Activated T-cell treated with anti-CD3 and anti-CD28 coated beads for 48 hours (primary cell): ENCODE results near the gene KCNIP1.
"Not testable (repeated sequence)": the region's sequence is repeated elsewhere in the genome, so short reads cannot be mapped to it uniquely, and the experiment has no call there.

Experiments used
- DNase-seq: peaks from one replicate; pipeline ENCODE4 v3.0.0-alpha.2; 2020; ENCODE audit warnings: low read depth

KCNIP1 gene

DNA sequence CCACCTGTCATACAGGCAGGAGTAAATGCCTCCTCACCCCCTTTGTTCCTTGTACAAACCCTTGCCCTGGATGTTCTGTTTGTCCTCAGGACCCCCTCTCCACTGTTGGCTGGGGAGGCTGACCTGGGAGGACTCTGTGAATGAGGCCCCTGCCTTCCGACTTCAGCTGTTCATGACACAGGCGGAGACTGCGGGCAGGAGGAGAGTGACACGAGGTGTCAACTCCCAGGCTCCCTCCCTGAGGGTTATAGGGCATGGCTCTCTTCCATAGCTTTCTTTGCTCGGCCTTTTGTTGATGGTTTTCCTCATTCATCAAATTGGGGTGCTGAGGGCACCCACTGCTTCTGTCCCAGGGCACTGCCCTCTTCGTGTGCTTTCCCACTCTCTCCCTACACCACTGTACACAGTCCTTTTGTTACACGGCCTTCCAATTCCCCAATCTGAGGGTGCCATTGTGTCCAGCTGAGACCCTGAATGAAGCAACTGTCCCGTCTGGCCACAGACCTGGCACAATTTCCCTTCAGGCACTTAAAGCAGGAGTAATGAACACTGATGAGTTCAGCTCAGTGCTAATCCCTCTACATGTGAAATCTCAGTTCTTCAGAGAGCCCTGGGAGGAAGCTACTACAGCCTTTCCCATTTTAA is 33.8 kb downstream of the KCNIP1 start:
- no peak for DNase-seq

GRCh38 chr5:170538096-170538465 is 34.3 kb downstream of the KCNIP1 start:
- DNase-seq, result no peak

DNA sequence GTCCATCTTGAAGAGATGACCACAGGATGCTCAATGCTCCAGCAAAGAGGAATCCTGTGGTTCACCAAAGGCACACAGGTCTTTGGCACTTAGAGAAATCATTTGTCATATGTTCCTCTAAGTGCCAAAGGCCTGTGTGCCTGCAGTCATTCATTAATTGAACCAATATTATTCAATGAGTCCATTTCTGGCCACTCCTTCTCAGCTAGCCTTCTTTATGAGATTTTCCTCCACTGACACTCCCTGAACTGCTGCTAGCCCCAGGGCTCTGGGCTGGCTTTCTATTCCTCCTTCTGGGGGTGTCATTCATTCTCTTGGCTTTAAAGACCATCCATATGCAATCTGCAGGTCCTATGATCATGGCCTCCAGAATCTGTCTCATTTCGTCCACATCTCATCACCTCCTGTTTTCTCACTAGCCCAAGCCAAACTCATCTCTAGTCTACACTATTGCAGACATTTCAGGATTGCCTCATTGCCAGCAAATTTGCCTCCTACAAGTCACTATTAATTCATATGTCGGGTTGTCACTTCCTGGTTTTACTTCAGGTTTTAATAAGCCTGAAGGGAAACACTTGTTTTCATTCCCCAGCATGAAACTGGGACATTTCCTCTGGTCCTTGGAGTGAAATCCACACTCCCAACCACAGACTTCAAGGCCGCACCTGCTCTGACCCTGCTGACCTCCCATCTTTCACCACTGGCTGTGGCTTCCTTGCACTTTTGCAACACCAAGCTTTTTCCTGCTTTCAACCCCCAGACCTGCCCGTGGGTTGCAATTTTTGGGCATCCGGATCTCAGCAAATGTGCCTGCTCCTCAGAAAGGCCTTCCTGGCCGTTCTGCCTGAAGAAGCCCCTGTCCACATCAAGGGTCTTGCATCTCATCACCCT is 35.1 kb downstream of the KCNIP1 start:
- DNase-seq, result no peak

GRCh38 chr5:170540271-170540670 is 36.5 kb downstream of the KCNIP1 start:
- DNase-seq, result no peak

- DNase-seq, result no peak
Observed at GRCh38 chr5:170541146-170541769, 37.4 kb downstream of the KCNIP1 start.

DNA sequence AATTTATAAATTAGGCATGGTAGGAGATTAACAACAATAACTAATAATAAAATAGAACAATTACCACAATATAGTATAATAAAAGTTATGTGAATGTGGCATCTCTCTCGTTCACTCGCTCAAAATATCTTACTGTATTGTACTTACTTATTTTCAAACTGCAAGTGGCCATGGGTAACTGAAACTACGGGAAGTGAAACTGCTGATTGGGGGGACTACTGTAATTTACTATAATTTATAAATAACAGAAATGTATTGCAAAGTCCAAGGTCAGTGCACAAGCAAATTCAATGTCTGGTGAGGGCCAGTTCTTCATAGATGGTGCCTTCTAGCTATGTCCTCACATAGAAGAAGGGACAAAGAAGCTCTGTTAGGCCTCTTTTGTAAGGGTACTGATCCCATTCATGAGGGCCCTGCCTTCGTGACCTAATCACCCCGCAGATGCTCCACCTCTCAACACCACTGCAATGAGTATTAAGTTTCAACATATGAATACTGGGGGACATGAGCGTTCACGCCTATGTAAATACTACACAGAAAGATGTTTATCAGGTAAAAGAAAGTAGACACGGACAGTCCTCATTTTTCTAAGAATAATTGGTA is 39.0 kb downstream of the KCNIP1 start:
- DNase-seq, result no peak

DNA sequence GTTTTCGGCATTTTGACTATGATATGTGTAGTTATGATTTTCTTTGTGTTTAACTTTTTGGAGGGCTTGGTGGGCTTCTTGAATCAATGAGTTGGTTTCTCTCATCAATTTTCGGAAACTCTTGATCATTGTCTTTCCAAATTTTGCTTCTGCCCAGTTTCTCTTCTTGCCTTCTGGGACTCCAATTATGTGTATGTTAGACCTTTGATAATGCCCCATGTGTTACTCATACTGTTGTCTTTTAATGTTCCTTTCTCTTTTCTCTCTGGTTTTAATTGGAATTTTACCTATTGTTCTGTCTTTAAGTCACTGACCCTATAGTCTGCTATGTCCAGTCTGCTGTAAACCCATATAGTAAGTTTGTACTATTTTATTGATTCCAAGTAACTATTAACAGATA is 41.5 kb downstream of the KCNIP1 start:
- no peak for DNase-seq

- no peak for DNase-seq
Observed at GRCh38 chr5:170545811-170546210, 42.0 kb downstream of the KCNIP1 start.

- no peak for DNase-seq
Observed at GRCh38 chr5:170546282-170546681, 42.5 kb downstream of the KCNIP1 start.

DNA sequence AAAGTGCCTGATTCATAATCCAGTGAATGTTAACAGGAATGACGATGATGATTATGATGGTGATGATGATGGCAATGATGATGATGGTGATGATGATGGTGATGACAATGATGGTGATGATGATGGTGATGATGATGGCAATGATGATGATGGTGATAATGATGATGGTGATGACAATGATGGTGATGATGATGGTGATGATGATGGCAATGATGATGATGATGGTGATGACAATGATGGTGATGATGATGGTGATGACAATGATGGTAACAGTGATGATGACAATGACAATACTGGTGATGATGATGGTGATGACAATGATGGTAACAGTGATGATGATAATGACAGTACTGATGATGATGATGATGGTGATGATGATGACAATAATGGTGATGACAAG is 46.6 kb downstream of the KCNIP1 start:
- DNase-seq, result not testable (repeated sequence)

- DNase-seq, result no peak
Observed at GRCh38 chr5:170551076-170551475, 47.3 kb downstream of the KCNIP1 start.

- DNase-seq, result no peak
Observed at GRCh38 chr5:170551622-170552021, 47.8 kb downstream of the KCNIP1 start.

DNA sequence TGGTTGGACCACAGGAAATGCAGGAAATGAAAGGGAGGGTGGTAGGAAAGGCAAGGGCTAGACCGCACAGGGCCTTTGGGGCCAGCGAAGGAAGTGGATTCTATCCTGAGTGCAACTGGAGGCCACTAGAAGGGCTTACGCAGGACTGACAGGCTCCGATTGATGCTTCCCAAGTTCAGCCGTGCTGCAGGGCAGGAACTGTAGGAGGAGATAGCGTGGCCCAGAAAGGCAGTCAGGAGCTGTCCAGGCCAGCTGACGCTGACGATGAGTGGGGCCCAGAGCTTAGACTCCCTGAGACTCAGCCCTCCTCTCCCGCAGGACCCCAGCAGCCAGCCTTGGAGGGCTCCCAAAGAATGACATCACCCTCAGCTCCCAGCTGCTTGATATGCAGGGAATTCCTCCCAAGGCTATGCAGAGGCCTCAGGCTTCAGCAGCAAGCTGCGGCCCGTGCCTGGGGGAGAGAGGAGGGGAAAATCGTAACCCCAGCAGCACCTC is 48.8 kb downstream of the KCNIP1 start:
- no peak for DNase-seq

- DNase-seq, result no peak
Observed at GRCh38 chr5:170553218-170553617, 49.4 kb downstream of the KCNIP1 start.

- DNase-seq, result no peak
Observed at GRCh38 chr5:170554521-170555267, 50.9 kb downstream of the KCNIP1 start.

- no peak for DNase-seq
Observed at GRCh38 chr5:170557314-170557713, 53.5 kb downstream of the KCNIP1 start.

DNA sequence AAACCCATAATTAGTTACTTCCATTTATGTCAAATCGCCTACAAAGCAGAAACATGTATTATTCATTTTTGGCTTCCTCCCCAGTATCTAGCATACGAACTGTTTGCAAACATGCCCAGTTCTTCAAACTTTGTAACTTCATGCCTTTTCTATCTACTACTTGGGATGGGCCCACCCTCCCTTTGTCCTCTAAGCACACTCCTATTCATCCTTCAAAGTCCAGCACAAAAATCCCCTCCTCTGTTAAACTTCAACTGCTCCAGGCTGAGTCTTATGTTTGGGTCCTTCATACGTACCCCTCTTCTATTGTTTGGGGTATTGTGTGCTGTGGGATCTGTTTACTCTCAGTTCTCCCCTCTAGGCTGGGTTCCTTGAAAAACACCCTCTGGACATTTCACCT is 55.5 kb downstream of the KCNIP1 start:
- DNase-seq, result no peak

- DNase-seq, result no peak
Observed at GRCh38 chr5:170560938-170561337, 57.1 kb downstream of the KCNIP1 start.

- no peak for DNase-seq
Observed at GRCh38 chr5:170562166-170562874, 58.5 kb downstream of the KCNIP1 start.

GRCh38 chr5:170562875-170563228 is 59.0 kb downstream of the KCNIP1 start:
- DNase-seq, result no peak
